Measurements from ENCODE around the gene HSPA12A. TPM values are rescaled to one million over a fixed set of nuclear protein-coding genes. Genes with fewer than 3 reads are reported as not detected.

The HSPA12A gene
- total RNA-seq = 100 to 1,000 TPM; 125 to 187 (median 147) TPM

DNA sequence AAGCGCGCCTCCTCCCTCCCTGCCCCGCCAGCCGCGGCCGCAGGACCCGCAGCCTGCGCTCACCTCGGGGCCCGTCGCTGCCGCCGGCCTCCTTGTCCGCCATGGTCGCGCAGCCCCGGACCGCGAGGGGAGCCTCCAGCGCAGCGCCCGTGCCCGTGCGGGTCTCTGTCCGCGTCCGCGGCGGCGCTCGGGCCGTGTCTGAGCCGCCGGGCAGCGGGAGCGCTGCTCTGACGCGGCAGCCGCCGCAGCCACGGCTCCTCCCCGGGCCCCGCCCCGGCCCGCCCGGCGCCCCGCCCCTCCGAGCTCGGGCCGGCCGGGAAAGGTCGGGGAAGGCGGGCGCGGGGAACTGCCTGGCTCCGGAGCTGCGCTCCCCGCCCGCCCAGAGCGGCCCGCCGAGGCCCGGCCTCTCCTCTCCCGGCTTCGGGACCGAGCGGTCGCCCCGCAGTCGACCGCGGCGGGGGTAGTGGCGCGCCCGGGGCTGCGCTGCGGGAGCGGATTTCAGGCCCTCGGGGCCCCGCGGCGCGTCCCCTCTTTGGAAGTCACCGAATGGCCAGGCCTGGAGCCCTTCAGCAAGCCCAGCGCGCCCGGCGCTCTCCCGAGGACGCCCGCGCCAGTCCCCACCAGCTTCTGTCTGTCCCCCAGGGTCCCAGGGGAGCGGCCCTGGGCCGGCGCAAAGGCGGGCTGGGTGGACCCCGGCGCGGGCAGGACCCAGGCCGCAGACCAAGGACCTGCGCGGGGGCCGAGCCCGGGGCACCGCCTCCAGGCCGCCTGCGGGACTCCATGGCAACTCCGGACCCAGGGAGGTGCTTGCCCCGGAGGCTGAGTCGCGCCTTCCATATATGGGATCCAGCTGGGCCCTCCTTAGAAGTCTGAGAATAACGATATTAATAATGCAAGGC lies at the start of gene HSPA12A:
TSS of gene HSPA12A (minus strand) at position 200 of the 899 bp plus-strand sequence. CDS start at position 103, 97 bp downstream.
- peaks cover 0 to 5% of the 10 kb centered on the region in 2 donors for H3K27me3 ChIP-seq
- no peaks in the 10 kb centered on the region for H3K9me3 ChIP-seq
- WGBS, 2 donors = 0 to 1% methylated on average over 10 to 24 of the region's 114 CpGs
- H3K4me1 ChIP-seq = peaks cover 0 to 40% (median 8%) of the 10 kb centered on the region in 4 donors
- H3K4me3 ChIP-seq = peak within 1 kb of the TSS; percentile 64 to 85 (median 80)
- H3K36me3 ChIP-seq = no peaks in the 10 kb centered on the region
- TF ChIP-seq, protein P1, sequence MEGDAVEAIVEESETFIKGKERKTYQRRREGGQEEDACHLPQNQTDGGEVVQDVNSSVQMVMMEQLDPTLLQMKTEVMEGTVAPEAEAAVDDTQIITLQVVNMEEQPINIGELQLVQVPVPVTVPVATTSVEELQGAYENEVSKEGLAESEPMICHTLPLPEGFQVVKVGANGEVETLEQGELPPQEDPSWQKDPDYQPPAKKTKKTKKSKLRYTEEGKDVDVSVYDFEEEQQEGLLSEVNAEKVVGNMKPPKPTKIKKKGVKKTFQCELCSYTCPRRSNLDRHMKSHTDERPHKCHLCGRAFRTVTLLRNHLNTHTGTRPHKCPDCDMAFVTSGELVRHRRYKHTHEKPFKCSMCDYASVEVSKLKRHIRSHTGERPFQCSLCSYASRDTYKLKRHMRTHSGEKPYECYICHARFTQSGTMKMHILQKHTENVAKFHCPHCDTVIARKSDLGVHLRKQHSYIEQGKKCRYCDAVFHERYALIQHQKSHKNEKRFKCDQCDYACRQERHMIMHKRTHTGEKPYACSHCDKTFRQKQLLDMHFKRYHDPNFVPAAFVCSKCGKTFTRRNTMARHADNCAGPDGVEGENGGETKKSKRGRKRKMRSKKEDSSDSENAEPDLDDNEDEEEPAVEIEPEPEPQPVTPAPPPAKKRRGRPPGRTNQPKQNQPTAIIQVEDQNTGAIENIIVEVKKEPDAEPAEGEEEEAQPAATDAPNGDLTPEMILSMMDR (IDR thresholded peaks at IDR 0.05) = peak in 2 of 5 experiments; percentile 10 to 27
- TF ChIP-seq EP300 (IDR thresholded peaks at IDR 0.05) (peak in 1 of 2 donors; percentile 65), POLR2A (IDR thresholded peaks at IDR 0.05) (peak; percentile 92 to 98)
- DNase-seq (ENCODE audit: low spot score in 2 of 2) = peak; percentile 57 to 64
- H3K27ac ChIP-seq = peak within 1 kb of the TSS; percentile 80 to 99 (median 94)

DNA sequence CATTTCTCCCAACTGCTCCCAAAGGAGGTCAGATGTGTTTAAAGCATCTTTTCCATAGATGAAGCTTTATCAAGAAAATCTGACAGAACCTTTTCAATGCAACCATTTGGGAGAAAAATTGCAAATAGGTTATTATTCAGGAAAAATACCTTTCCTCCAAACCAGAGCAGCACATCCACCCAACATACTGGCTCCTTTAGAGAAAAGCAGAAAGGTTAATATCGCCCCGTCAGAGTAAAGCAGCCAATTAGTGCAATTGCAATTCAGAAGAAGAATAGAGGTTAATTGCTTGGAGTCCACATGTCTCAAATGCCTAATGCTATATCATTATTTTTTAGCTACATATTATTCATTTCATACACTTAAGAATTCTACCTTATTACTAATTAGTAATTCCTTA lies 48.9 kb upstream of the HSPA12A start:
- Histone ChIP-seq H3K9me3 (no peaks in the 10 kb centered on the region), H3K36me3 (no peaks in the 10 kb centered on the region), H3K4me3 (no peak overlapping the region), H3K27me3 (peaks cover 0 to 1% of the 10 kb centered on the region in 2 donors), H3K4me1 (peaks cover 0 to 19% (median 2%) of the 10 kb centered on the region in 4 donors), H3K27ac (no peak overlapping the region)
- DNase-seq (ENCODE audit: low spot score in 2 of 2) = no peak
- TF ChIP-seq POLR2A (IDR thresholded peaks at IDR 0.05) = no peak
- TF ChIP-seq EP300 (IDR thresholded peaks at IDR 0.05) = no peak
- TF ChIP-seq, protein P1 (IDR thresholded peaks at IDR 0.05) = no peak
- WGBS, 2 donors = 94 to 98% methylated on average over 2 of the region's 2 CpGs

- Histone ChIP-seq H3K27ac (peak overlapping the region; percentile 37 to 93 (median 70)), H3K36me3 (no peaks in the 10 kb centered on the region), H3K4me3 (peak overlapping the region; percentile 2 to 42 (median 7)), H3K27me3 (no peaks in the 10 kb centered on the region), H3K4me1 (peaks cover 0 to 30% (median 2%) of the 10 kb centered on the region in 4 donors), H3K9me3 (no peaks in the 10 kb centered on the region)
- DNase-seq (ENCODE audit: low spot score in 2 of 2) = peak; percentile 72 to 93
- WGBS, 2 donors = 0 to 2% methylated on average over 25 to 29 of the region's 29 CpGs
- TF ChIP-seq POLR2A (IDR thresholded peaks at IDR 0.05) (peak in 1 of 2 donors; percentile 35), EP300 (IDR thresholded peaks at IDR 0.05) (peak in 1 of 2 donors; percentile 74)
- TF ChIP-seq, protein P1 (IDR thresholded peaks at IDR 0.05) = peak; percentile 95 to 99 (median 98)
Observed at GRCh38 chr10:116787893-116788665, 45.7 kb upstream of the HSPA12A start.

- Histone ChIP-seq H3K9me3 (no peaks in the 10 kb centered on the region), H3K27me3 (no peaks in the 10 kb centered on the region), H3K4me1 (peaks cover 0 to 37% (median 7%) of the 10 kb centered on the region in 4 donors), H3K4me3 (peak overlapping the region in 1 of 4 donors; percentile 42), H3K36me3 (no peaks in the 10 kb centered on the region), H3K27ac (peak overlapping the region; percentile 37 to 93 (median 70))
- WGBS, 2 donors = 48 to 50% methylated on average over 8 of the region's 8 CpGs
- TF ChIP-seq POLR2A (IDR thresholded peaks at IDR 0.05) (no peak), EP300 (IDR thresholded peaks at IDR 0.05) (no peak)
- TF ChIP-seq, protein P1 (IDR thresholded peaks at IDR 0.05) = no peak
- no peak for DNase-seq (ENCODE audit: low spot score in 2 of 2)
Observed at GRCh38 chr10:116787053-116787659, 44.8 kb upstream of the HSPA12A start.
